ENCODE data around the gene LINGO1. TPM values are rescaled to one million over a fixed set of nuclear protein-coding genes. Genes with fewer than 3 reads are reported as not detected.

LINGO1 gene
- total and polyA plus RNA-seq, 2 of the 8 experiments (the other 6 are each of a cell fraction or from before 2014, with no cell fraction given) = 57.1 to 114 TPM

- Histone ChIP-seq H3K9me3 (ENCODE audit: insufficient read depth in 2 of 2, low read depth in 1 of 2, low read length in 1 of 2) (no peaks in the 10 kb centered on the region), H3K79me2 (ENCODE audit: control insufficient read depth in 1 of 2, insufficient read depth in 2 of 2, low read length in 2 of 2) (no peaks in the 10 kb centered on the region), H3K56ac (replicated peaks; ENCODE audit: insufficient read length, low read depth, low read length) (no peak overlapping the region), H3K4ac (replicated peaks; ENCODE audit: insufficient read length, low read depth, low read length) (no peak overlapping the region), H2BK12ac (ENCODE audit: low read depth, low read length) (no peak overlapping the region), H3K14ac (ENCODE audit: insufficient read length) (no peak overlapping the region), H3K4me2 (ENCODE audit: insufficient read depth in 1 of 2, low read depth in 2 of 2, low read length in 2 of 2) (no peak overlapping the region), H3K4me1 (replicated peaks in 1 of 4; ENCODE audit: control insufficient read depth in 3 of 4, insufficient read depth in 4 of 4, low read length in 3 of 4) (no peaks in the 10 kb centered on the region; a peak in 2 of 7 replicates), H3K27ac (ENCODE audit: low read depth, low read length) (no peak overlapping the region), H2AK5ac (ENCODE audit: low read depth, low read length) (no peak overlapping the region), H2BK15ac (ENCODE audit: low read length) (peak overlapping the region; percentile 61; the same call in 1 of the 2 replicates), H4K8ac (ENCODE audit: extremely low read depth, insufficient read depth, low read length) (no peak overlapping the region), H2BK5ac (ENCODE audit: low read depth, low read length) (no peak overlapping the region), H3K4me3 (ENCODE audit: extremely low read depth in 1 of 4, insufficient read depth in 2 of 4, low read depth in 3 of 4, low read length in 4 of 4) (no peak overlapping the region), H3K23me2 (ENCODE audit: low read depth, low read length) (no peaks in the 10 kb centered on the region), H3K36me3 (ENCODE audit: control insufficient read depth in 2 of 4, insufficient read depth in 4 of 4, low read length in 3 of 4) (no peaks in the 10 kb centered on the region), H3K23ac (ENCODE audit: insufficient read length) (no peak overlapping the region), H4K5ac (ENCODE audit: insufficient read length, low read depth, low read length) (no peak overlapping the region), H3K79me1 (ENCODE audit: low read depth, low read length) (no peaks in the 10 kb centered on the region), H2BK20ac (ENCODE audit: low read length) (no peak overlapping the region; the same call in 1 of the 2 replicates), H2BK120ac (replicated peaks; ENCODE audit: low read depth, low read length) (no peak overlapping the region), H2AFZ (ENCODE audit: low read length) (0 out of 2 replicates have a peak overlapping the region, but pooled peaks have one; percentile 62), H3K18ac (ENCODE audit: extremely low read depth, low read length) (no peak overlapping the region), H3K9ac (replicated peaks in 1 of 4; ENCODE audit: extremely low read depth in 1 of 4, low read depth in 3 of 4, low read length in 3 of 4) (no peak overlapping the region), H4K91ac (replicated peaks; ENCODE audit: insufficient read length, low read length) (no peak overlapping the region), H4K20me1 (replicated peaks in 1 of 2; ENCODE audit: control insufficient read depth in 1 of 2, insufficient read depth in 2 of 2, low read length in 2 of 2) (no peaks in the 10 kb centered on the region), H3K27me3 (replicated peaks in 1 of 4; ENCODE audit: control insufficient read depth in 3 of 4, extremely low read depth in 1 of 4, insufficient read depth in 3 of 4, low read length in 3 of 4) (no peaks in the 10 kb centered on the region; a peak in 1 of 7 replicates)
- WGBS, 2 experiments (ENCODE audit: extremely low coverage in 1 of 2, insufficient coverage in 1 of 2, insufficient read length in 1 of 2, insufficient replicate concordance in 2 of 2, low coverage in 1 of 2, low lambda C conversion rate in 2 of 2, missing lambda C conversion rate in 1 of 2) = 85% methylated on average over 11 of the region's 11 CpGs; no CpG with 5 or more reads in 1 of the 2 experiments
- ChIA-PET CTCF (ENCODE audit: partially characterized antibody) (interaction anchor here (0.7 to 7.2 kb wide), 9 partner anchors 14 to 461 kb away, joined by 3 to 74 read pairs (median 5); no protein-coding TSS in a partner anchor), POLR2A (ENCODE audit: partially characterized antibody) (interaction anchor here (1.3 kb wide), 1 partner anchor 43 kb away, joined by 4 read pairs; no protein-coding TSS in a partner anchor)
- TF ChIP-seq JUN (IDR thresholded peaks at IDR 0.05; ENCODE audit: low read depth, low read length) = no peak
- TF ChIP-seq TAF7 (optimal IDR thresholded peaks at IDR 0.05; ENCODE audit: borderline replicate concordance, low read depth, low read length) = no peak
- no peak for TF ChIP-seq BRCA1 (IDR thresholded peaks at IDR 0.05; ENCODE audit: low read depth, low read length)
- no peak for TF ChIP-seq ATF3 (IDR thresholded peaks at IDR 0.05; ENCODE audit: insufficient read depth, low read depth, low read length)
- no peak for TF ChIP-seq SAP30 (IDR thresholded peaks at IDR 0.05; ENCODE audit: insufficient read depth, insufficient replicate concordance, low read length)
- TF ChIP-seq RNF2 (IDR thresholded peaks at IDR 0.05; ENCODE audit: borderline replicate concordance, low read depth, low read length, missing control alignments, poor library complexity, severe bottlenecking) = no peak
- no peak for TF ChIP-seq MAFK (IDR thresholded peaks at IDR 0.05; ENCODE audit: low read depth, low read length)
- TF ChIP-seq KDM1A (IDR thresholded peaks at IDR 0.05; ENCODE audit: borderline replicate concordance, low read length) = no peak
- TF ChIP-seq CBX5 (IDR thresholded peaks at IDR 0.05; ENCODE audit: low read depth, low read length) = no peak
- TF ChIP-seq GABPA (IDR thresholded peaks at IDR 0.05; ENCODE audit: borderline replicate concordance, insufficient read depth, low read length) = no peak
- no peak for TF ChIP-seq KDM4A (IDR thresholded peaks at IDR 0.05; ENCODE audit: low read depth, low read length, severe bottlenecking)
- DNase-seq (ENCODE audit: low read depth in 1 of 2, low spot score in 2 of 2) (no peak), FAIRE-seq (no peak)
Observed at GRCh38 chr15:77584691-77585090, 48.0 kb downstream of the LINGO1 start.

Measured in H1 (cell line).